RWPE2 (cell line): Measurements from ENCODE around the gene IL27RA.

Experiments
- ATAC-seq: fragments of 200-7000 bp; cut with Tn5 transposase; 3 replicates; pipeline ENCODE4 v1.9.1; 2021; ENCODE audit warnings: low read depth
- DNase-seq: peaks from one replicate; pipeline ENCODE4 v3.0.0-alpha.2; 2020; ENCODE audit warnings: low spot score
- H3K27ac ChIP-seq: fragments of 450-650 bp; 2 replicates; pipeline ENCODE4 v1.5.1; 2017; ENCODE audit warnings: mild to moderate bottlenecking; ENCODE audit not compliant: poor library complexity, severe bottlenecking
- H3K27me3 ChIP-seq: fragments of 250-450 bp; sonication (Bioruptor Pico); 2 replicates; pipeline ENCODE4 v1.5.1; 2021; ENCODE audit warnings: mild to moderate bottlenecking, moderate library complexity; ENCODE audit not compliant: insufficient read depth, poor library complexity, severe bottlenecking
- H3K36me3 ChIP-seq: fragments of 250-450 bp; sonication (Bioruptor Pico); 2 replicates; pipeline ENCODE4 v1.5.1; 2020; ENCODE audit warnings: low read depth, mild to moderate bottlenecking, moderate library complexity
- H3K4me1 ChIP-seq: fragments of 250-450 bp; sonication (Bioruptor Pico); 2 replicates; pipeline ENCODE4 v1.5.1; 2021; ENCODE audit warnings: mild to moderate bottlenecking, moderate library complexity; ENCODE audit not compliant: insufficient read depth, poor library complexity, severe bottlenecking
- H3K4me3 ChIP-seq: fragments of 250-450 bp; sonication (Bioruptor Pico); 2 replicates; pipeline ENCODE4 v1.5.1; 2021; ENCODE audit warnings: mild to moderate bottlenecking, moderate library complexity; ENCODE audit not compliant: severe bottlenecking
- H3K9me3 ChIP-seq: fragments of 250-450 bp; sonication (Bioruptor Pico); 2 replicates; pipeline ENCODE4 v1.5.1; 2021; ENCODE audit warnings: mild to moderate bottlenecking, moderate library complexity; ENCODE audit not compliant: severe bottlenecking
- TF ChIP-seq, protein P1 (sequence below): fragments of 450-650 bp; IDR thresholded peaks from one replicate; pipeline ENCODE4 v1.5.1; 2017; ENCODE audit warnings: mild to moderate bottlenecking, moderate library complexity; ENCODE audit not compliant: poor library complexity, severe bottlenecking

The IL27RA gene

DNA sequence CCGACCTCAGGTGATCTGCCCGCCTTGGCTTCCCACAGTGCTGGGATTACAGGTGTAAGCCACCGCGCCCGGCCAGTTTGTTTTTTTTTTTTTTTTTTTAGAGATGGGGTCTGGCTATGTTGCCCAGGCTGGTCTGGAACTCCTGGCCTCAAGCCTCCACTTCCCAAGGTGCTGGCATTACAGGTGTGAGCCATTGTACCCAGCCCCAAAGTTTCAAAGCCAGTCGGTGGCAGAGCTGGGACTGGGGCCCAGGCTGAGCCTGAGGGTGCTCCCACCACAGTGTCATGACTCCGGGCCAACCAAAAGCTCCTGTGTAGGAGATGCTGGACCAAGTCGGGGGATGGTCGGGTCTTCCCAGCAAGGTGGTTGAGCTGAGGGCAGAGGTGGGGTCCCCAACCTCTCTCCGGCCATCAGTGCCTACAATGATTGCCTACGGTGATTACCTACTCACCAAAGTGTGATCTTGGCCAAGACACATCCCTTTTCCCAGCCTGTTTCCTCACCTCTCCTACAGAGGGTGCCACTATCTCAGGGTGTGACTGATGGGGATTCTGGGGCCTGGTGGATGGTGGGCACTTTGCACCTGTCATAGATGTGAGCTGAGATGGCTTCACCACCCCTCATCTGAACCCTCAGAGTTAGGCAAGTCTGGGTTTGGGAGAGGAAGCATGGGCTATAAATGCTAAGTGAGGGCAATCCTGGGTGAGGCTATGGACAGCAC, 64.9 kb downstream of the IL27RA start:
- Histone ChIP-seq H3K9me3 (no peaks in the 10 kb centered on the region), H3K27me3 (no peaks in the 10 kb centered on the region), H3K4me3 (no peak overlapping the region), H3K27ac (no peak overlapping the region), H3K4me1 (no peaks in the 10 kb centered on the region), H3K36me3 (peaks cover 17% of the 10 kb centered on the region)
- DNase-seq: no peak
- TF ChIP-seq, protein P1, sequence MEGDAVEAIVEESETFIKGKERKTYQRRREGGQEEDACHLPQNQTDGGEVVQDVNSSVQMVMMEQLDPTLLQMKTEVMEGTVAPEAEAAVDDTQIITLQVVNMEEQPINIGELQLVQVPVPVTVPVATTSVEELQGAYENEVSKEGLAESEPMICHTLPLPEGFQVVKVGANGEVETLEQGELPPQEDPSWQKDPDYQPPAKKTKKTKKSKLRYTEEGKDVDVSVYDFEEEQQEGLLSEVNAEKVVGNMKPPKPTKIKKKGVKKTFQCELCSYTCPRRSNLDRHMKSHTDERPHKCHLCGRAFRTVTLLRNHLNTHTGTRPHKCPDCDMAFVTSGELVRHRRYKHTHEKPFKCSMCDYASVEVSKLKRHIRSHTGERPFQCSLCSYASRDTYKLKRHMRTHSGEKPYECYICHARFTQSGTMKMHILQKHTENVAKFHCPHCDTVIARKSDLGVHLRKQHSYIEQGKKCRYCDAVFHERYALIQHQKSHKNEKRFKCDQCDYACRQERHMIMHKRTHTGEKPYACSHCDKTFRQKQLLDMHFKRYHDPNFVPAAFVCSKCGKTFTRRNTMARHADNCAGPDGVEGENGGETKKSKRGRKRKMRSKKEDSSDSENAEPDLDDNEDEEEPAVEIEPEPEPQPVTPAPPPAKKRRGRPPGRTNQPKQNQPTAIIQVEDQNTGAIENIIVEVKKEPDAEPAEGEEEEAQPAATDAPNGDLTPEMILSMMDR: peak; percentile 15
- ATAC-seq: no peak; the same call in 2 of the 3 replicates

DNA sequence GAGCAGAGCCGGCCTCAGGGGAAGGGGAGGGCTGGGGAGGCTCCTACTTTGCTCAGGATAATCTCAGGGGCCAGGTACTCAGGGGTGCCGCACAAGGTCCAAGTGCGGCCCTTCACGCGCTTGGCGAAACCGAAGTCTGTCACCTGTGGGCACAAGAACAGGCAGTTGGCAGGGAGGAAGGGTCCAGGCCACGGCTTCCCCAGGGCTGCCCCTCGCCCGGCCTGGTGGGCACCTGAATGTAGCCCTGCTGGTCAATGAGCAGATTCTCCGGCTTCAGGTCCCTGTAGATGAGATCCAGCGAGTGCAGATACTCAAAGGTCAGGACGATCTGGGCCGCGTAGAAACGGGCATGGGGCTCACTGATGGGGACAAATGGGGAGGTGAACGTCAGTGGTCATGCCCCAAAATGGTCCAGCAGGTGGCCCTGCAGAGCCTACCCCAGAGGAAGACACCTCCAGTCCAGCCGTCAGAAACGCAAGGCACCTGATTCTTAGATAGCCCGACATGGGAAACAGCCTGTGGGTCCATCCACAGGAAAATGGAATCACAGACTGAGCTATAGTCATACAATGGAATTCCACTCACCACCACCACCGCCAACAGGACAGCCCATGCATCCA, 66.1 kb downstream of the IL27RA start:
- H3K27me3 ChIP-seq: no peaks in the 10 kb centered on the region
- TF ChIP-seq, protein P1: no peak
- no peaks in the 10 kb centered on the region for H3K4me1 ChIP-seq
- ATAC-seq (no peak), DNase-seq (no peak)
- H3K27ac ChIP-seq: no peak overlapping the region
- H3K4me3 ChIP-seq: no peak overlapping the region
- H3K9me3 ChIP-seq: no peaks in the 10 kb centered on the region
- H3K36me3 ChIP-seq: peaks cover 24% of the 10 kb centered on the region

DNA sequence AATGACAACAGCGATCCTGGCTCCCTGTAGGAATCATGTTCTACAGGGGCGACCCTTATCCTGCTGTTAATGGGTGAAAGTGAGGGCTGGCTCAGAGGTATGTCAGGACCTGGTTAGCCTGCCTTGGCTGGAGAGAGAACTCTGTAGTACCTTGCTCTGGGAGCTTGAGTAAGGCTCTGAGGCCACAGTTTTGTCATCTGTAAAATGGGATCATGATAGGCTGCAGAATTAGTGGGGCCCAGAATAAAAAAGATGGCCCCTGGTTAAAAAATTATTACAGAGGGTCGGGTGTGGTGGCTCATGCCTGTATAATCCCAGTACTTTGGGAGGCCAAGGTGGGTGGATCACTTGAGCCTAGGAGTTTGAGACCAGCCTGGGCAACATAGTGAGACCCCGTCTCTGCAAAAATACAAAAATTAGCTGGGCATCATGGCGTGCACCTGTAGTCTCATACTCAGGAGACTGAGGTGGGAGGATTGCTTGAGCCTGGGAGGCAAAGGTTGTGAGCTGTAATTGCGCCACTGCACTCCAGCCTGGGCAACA, 69.5 kb downstream of the IL27RA start:
- ATAC-seq (no peak), DNase-seq (no peak)
- Histone ChIP-seq H3K4me3 (no peak overlapping the region), H3K27ac (no peak overlapping the region), H3K4me1 (no peaks in the 10 kb centered on the region), H3K27me3 (no peaks in the 10 kb centered on the region), H3K36me3 (peaks cover 30% of the 10 kb centered on the region), H3K9me3 (no peaks in the 10 kb centered on the region)
- TF ChIP-seq, protein P1: no peak

DNA sequence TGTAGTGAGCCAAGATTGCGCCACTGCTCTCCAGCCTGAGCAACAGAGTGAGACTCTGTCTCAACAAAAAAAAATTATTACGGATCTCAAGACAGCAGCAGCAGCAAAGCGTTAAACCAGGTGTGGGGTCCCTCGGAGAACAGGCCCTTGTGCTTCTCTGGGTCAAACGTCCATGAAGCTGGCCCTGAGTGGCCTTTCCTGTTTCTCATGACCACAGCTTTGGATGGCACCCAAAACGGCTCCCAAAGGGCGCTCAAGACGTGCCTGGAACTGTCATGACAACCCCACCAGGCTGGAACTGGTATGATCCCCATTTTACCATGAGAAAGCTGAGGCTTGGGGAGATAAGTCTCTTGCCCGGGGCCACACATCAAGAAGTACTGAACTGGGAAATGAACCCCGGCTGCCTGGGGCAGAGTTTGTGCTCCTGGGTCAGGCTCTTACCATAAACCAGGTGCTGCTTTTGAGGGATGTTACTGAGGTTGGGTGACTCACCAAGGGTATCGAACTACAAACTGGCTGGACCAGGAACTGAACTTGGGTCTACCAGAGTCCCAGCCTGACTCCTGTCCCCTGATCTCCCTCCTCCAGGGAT, 70.6 kb downstream of the IL27RA start:
- H3K4me3 ChIP-seq: no peak overlapping the region
- no peak for ATAC-seq
- TF ChIP-seq, protein P1: no peak
- no peak for DNase-seq
- H3K4me1 ChIP-seq: no peaks in the 10 kb centered on the region
- no peaks in the 10 kb centered on the region for H3K9me3 ChIP-seq
- H3K27me3 ChIP-seq: no peaks in the 10 kb centered on the region
- no peak overlapping the region for H3K27ac ChIP-seq
- H3K36me3 ChIP-seq: peaks cover 28% of the 10 kb centered on the region
